ENCODE measurements around the gene KDM2B.
"Not testable (repeated sequence)": the region's sequence is repeated elsewhere in the genome, so short reads cannot be mapped to it uniquely, and the experiment has no call there.

Gene KDM2B

DNA sequence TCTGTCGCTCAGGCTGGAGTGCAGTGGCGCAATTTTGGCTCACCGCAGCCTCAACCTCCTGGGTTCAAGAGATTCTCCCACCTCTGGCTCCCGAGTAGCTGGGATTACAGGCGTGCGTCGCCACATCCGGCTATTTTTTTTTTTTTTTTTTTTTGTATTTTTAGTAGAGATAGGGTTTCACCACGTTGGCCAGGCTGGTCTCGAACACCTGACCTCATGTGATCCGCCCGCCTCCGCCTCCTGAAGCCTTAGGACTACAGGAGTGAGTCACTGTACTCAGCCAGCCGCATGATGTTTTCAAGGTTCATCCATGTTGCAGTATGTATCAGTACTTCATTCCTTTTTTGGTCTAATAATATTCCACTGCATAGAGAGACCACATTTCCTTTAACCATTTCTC is 183.3 kb downstream of the KDM2B start:
- DNase-seq (ENCODE audit: low spot score): no peak
- TF ChIP-seq CTCF (IDR thresholded peaks at IDR 0.05; ENCODE audit: extremely low read depth, missing control alignments): no peak

DNA sequence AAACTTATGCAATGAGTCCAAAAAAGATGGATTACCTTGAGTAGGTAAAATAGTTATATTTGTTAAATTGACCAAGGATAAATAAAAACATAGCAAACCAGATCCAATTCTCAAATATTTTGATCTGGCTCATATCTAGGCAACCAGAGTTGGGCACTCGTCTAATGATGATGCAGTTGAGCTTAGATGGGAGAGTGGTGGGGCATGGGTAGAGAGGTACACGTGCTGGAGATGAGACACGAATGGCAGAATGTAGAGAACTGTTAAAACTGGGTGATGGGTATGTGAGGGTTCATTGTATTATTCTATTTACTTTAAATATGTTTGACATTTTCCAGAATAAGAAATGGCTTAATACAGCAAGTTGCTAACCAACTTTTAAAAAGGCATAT is 188.5 kb downstream of the KDM2B start:
- DNase-seq (ENCODE audit: low spot score): no peak
- TF ChIP-seq CTCF (IDR thresholded peaks at IDR 0.05; ENCODE audit: extremely low read depth, missing control alignments): no peak

DNA sequence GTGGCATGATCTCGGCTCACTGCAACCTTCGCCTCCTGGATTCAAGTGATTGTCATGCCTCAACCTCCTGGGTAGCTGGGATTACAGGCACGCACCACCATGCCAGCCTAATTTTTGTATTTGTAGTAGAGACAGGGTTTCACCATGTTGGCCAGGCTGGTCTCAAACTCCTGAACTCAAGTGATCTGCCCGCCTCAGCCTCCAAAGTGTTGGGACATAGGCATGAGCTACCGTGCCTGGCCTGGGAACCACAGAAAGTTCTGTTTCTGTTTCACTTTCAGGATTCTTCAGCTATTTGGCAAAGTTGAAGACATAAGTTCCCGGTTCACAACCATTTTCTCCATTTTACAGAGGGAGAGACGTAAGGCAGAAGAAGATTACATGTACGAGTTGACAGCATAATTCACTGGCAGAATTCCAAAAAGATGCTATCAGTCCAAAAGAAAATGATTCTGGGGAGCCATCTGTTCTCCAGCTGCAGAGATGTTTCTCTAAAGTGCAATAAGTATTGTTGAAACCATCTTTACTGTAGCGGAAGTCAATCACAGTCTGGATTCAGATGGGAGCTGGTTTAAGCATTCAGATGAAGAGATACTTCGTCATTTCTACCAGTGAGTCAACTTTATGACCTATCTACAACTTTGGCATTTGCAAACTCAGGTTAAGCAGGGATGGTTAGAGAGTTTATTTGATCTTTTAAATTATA is 189.1 kb downstream of the KDM2B start:
- DNase-seq (ENCODE audit: low spot score): peak; percentile 64
- no peak for TF ChIP-seq CTCF (IDR thresholded peaks at IDR 0.05; ENCODE audit: extremely low read depth, missing control alignments)

DNA sequence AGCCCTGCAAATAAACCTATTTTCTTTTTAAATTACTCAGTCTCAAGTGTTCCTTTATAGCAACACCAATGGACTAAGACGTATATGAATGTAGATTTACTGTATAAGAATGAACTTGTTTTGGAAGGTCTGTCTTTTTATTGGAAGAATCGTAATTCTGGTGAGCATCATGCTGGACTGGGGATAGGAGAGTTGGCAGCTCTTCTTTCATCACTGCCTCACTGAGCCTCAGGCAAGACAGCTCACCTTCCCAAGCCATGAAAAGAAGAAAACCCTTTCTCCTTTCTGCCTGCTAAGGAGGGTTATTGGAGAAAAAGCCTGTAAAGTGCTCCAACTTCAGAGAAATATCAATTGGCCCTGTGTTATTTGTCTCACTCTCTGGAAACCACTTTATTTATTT is 190.0 kb downstream of the KDM2B start:
- DNase-seq (ENCODE audit: low spot score): no peak
- TF ChIP-seq CTCF (IDR thresholded peaks at IDR 0.05; ENCODE audit: extremely low read depth, missing control alignments): no peak

DNA sequence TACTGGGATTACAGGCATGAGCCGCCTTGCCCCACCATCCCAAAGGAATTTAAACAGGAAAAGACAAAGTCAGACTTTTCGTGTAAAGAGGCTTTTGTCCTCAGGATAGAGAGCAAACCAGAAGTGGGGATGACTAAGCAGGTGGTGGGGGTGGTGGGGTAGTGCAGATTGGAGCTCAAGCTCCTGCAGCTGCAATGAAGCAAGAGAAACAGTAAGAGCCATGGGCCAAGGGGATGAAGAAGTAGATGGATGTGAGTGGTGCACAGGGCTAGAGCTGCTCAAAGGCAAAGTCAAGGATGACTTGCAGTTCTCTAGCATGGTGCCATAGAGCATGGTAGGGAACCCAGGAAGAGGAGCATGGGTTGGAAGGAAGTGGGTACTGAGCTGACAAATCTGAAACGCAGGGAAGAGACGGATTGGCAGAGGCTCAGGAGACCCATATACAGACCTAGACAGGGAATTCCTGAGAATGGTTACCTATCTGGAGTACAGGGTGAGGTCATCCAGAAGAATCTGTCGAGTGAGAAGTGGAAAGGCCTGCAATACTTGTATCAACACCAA is 192.3 kb downstream of the KDM2B start:
- no peak for TF ChIP-seq CTCF (IDR thresholded peaks at IDR 0.05; ENCODE audit: extremely low read depth, missing control alignments)
- no peak for DNase-seq (ENCODE audit: low spot score)

- not testable (repeated sequence) for DNase-seq (ENCODE audit: low spot score)
These were observed 195.9 kb downstream of the KDM2B start for GRCh38 chr12:121384891-121385290.

- DNase-seq (ENCODE audit: low spot score): no peak
- TF ChIP-seq CTCF (IDR thresholded peaks at IDR 0.05; ENCODE audit: extremely low read depth, missing control alignments): no peak
These were observed 197.2 kb downstream of the KDM2B start for GRCh38 chr12:121383601-121384021.

DNA sequence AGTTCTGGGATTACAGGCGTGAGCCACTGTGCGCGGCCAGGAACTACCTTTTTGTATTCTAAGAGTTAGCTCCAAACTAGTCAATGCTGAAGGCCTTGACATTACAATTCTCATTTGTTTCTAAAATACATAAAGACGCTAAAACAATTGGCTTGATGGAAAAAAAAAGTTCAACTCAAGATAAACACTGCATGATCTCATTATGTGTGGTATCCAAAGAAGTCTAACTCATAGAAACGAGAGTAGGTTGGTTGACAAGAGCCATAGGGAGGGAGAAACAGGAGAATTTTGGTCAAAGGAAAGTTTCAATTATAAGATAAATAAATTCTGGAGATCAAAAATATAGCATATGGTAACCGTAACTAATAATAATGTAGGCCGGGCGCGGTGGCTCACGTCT is 200.9 kb downstream of the KDM2B start:
- TF ChIP-seq CTCF (IDR thresholded peaks at IDR 0.05; ENCODE audit: extremely low read depth, missing control alignments): no peak
- DNase-seq (ENCODE audit: low spot score): no peak

Measured in GM20000 (cell line).